Erythroblast (primary cell): ENCODE results near the gene EPHB2.

Experiments used
- GATA1 ChIP-seq: IDR thresholded peaks from 2 replicates; pipeline ENCODE4 v1.6.1; 2011; ENCODE audit warnings: low read depth, mild to moderate bottlenecking, control low read depth, low read length, moderate library complexity
- POLR2A ChIP-seq: IDR thresholded peaks from 2 replicates; pipeline ENCODE4 v1.6.1; 2011; ENCODE audit warnings: mild to moderate bottlenecking, low read length

- TF ChIP-seq POLR2A, result no peak
- TF ChIP-seq GATA1, result no peak
Measured at GRCh38 chr1:22879445-22879844, 168.8 kb downstream of the EPHB2 start.
